ENCODE results near the gene FGFR4. TPM values are rescaled to one million over a fixed set of nuclear protein-coding genes. Genes with fewer than 3 reads are reported as not detected.

The FGFR4 gene
- total RNA-seq, result 1 to 10 TPM; 1.6 to 2.8 TPM

- TF ChIP-seq CTCF (IDR thresholded peaks at IDR 0.05), result peak; percentile 46
- Histone ChIP-seq H3K27ac (no peak within 1 kb of the TSS), H3K36me3 (no peaks in the 10 kb centered on the region), H3K4me1 (ENCODE audit: control insufficient read depth in 1 of 2, low read depth in 2 of 2) (peaks cover 4 to 10% of the 10 kb centered on the region in 2 donors), H3K27me3 (replicated peaks; ENCODE audit: insufficient read depth) (peaks cover 5% of the 10 kb centered on the region), H3K9me3 (no peaks in the 10 kb centered on the region), H3K4me3 (peak within 1 kb of the TSS; percentile 70)
- ATAC-seq (ENCODE audit: insufficient number of reproducible peaks, low FRiP score, low read depth), result no peak
- no peak for DNase-seq (ENCODE audit: low spot score)
Measured at GRCh38 chr5:177086654-177087397, at the start of gene FGFR4. TSS of gene FGFR4 (plus strand) at chr5:177086915. CDS start at chr5:177089603, 2,688 bp downstream.

GRCh38 chr5:177036921-177037320 is 49.8 kb upstream of the FGFR4 start:
- no peaks in the 10 kb centered on the region for H3K27me3 ChIP-seq (replicated peaks; ENCODE audit: insufficient read depth)
- ATAC-seq (ENCODE audit: insufficient number of reproducible peaks, low FRiP score, low read depth) (no peak), DNase-seq (ENCODE audit: low spot score) (no peak)
- H3K4me3 ChIP-seq, result no peak overlapping the region
- TF ChIP-seq CTCF (IDR thresholded peaks at IDR 0.05), result no peak
- H3K27ac ChIP-seq, result no peak overlapping the region
- no peaks in the 10 kb centered on the region for H3K36me3 ChIP-seq
- peaks cover 0 to 19% of the 10 kb centered on the region in 2 donors for H3K4me1 ChIP-seq (ENCODE audit: control insufficient read depth in 1 of 2, low read depth in 2 of 2)
- H3K9me3 ChIP-seq, result no peaks in the 10 kb centered on the region

GRCh38 chr5:177040814-177041420 is 45.8 kb upstream of the FGFR4 start:
- ATAC-seq (ENCODE audit: insufficient number of reproducible peaks, low FRiP score, low read depth), result peak; percentile 65
- no peaks in the 10 kb centered on the region for H3K27me3 ChIP-seq (replicated peaks; ENCODE audit: insufficient read depth)

GRCh38 chr5:177041936-177042335 is 44.8 kb upstream of the FGFR4 start:
- H3K27me3 ChIP-seq (replicated peaks; ENCODE audit: insufficient read depth), result no peaks in the 10 kb centered on the region

More at GRCh38 chr5:177040814-177041420, 45.8 kb upstream of the FGFR4 start:
- DNase-seq (ENCODE audit: low spot score), result no peak
- H3K4me1 ChIP-seq (ENCODE audit: control insufficient read depth in 1 of 2, low read depth in 2 of 2), result peaks cover 0 to 19% of the 10 kb centered on the region in 2 donors
- no peaks in the 10 kb centered on the region for H3K9me3 ChIP-seq
- H3K36me3 ChIP-seq, result peaks cover 30% of the 10 kb centered on the region
- H3K27ac ChIP-seq, result peak overlapping the region; percentile 23 to 41
- no peak for TF ChIP-seq CTCF (IDR thresholded peaks at IDR 0.05)
- H3K4me3 ChIP-seq, result no peak overlapping the region

More at GRCh38 chr5:177041936-177042335, 44.8 kb upstream of the FGFR4 start:
- Histone ChIP-seq H3K9me3 (no peaks in the 10 kb centered on the region), H3K27ac (no peak overlapping the region), H3K4me3 (no peak overlapping the region), H3K4me1 (ENCODE audit: control insufficient read depth in 1 of 2, low read depth in 2 of 2) (peaks cover 0 to 19% of the 10 kb centered on the region in 2 donors), H3K36me3 (peaks cover 30% of the 10 kb centered on the region)
- DNase-seq (ENCODE audit: low spot score) (no peak), ATAC-seq (ENCODE audit: insufficient number of reproducible peaks, low FRiP score, low read depth) (no peak)
- TF ChIP-seq CTCF (IDR thresholded peaks at IDR 0.05), result no peak
